ENCODE measurements around the gene CDKN1C.
A peak's percentile ranks its signal among the peaks of the same experiment; 100 is the strongest.

Gene CDKN1C

DNA sequence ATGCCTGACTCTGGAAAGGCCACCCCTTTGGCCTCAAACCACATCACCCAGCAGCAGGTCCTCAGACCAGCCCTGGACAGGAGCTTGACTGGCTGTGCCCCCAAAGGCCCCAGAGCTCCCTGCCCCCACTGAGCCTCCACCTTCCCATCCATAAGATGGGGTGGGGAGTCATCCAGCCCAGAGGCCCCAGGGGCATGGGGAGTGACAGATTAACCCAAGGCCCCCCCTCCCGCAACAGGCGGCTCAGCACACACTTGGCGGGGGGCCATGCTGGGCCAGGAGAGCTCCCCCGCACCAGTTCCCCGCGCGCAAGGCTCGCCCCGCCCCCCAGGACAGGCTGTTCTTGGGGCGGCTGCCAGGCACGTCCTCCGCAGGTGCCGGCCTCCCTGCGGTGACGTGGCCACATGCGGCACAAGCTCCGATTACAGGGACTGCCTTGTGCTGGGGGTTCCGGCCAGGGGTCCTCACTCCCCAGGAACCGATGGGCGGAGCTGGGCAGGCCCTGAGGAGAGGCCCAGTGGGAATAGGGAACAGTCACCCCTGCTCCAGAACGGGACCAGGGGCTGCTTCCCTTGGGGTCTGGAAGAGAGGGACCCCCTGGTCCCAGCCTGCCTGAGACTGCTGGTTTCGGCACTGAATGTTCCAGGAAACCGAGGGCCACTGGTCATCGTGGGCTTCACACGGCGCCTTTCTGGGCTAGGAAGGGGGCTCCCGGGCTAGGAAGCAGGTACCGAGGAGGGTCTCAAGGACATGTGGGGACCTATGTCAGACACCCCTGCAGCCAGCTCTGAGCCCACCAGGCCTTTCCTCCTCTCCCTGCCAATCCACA lies 5.1 kb upstream of the CDKN1C start:
- no peak overlapping the region for H3K4me3 ChIP-seq (ENCODE audit: low read depth, low read length)
- in situ Hi-C loops (cut with HindIII; ENCODE audit: low pct_ligation_motif_present, low sequenced_read_pairs), result no loop called here
- H3K27me3 ChIP-seq (replicated peaks), result no peaks in the 10 kb centered on the region
- no peak for TF ChIP-seq CTCF (IDR thresholded peaks at IDR 0.05; ENCODE audit: low read depth, low read length, missing control alignments)
- no peak overlapping the region for H3K27ac ChIP-seq
- no peaks in the 10 kb centered on the region for H3K36me3 ChIP-seq (replicated peaks)
- no peak for DNase-seq

DNA sequence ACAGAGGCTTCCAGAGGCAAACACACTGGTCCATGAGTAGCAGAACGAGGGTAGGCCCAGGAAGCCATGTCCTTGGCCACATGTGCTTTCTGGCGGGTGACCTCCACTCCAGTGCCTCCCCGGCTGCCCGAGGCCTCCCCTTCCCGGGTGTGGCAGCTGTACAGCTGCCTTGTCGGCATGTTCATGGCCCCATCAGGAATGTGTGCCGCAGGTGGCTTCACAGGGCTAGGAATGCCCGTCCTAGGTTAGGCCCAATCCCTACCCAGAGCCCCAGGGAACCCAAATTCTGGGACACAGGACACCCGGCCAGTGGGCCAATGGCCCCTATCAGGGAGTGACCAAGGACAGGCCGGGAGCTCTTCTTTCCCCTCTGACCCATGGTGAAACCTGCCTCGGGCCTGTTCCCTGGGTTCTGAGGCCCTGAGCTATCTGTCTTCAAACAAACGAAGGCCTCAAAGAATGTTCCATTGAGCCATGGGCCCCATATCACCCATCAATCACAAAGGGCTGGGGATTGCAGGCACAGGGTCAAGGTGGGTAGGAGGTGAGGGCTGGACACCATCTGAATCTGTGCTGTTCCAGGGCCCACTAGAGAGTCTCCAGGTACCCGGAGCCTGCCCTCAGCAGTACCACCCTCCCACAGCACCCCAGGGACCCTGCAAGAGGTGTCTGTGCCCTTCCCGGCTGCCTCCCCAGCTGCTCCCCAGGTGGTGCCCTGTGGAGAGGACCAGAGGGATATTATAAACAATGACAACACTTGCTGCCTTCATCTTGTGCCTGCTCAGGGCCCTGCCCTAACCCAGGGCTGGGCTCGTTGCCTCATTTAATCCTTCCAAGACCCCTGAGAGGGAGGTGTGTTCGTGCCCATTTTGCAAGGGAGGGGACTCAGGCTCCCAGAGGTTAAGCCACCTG lies 4.0 kb upstream of the CDKN1C start:
- Histone ChIP-seq H3K4me3 (ENCODE audit: low read depth, low read length) (no peak overlapping the region), H3K27me3 (replicated peaks) (no peaks in the 10 kb centered on the region), H3K27ac (no peak overlapping the region), H3K36me3 (replicated peaks) (no peaks in the 10 kb centered on the region)
- no peak for TF ChIP-seq CTCF (IDR thresholded peaks at IDR 0.05; ENCODE audit: low read depth, low read length, missing control alignments)
- in situ Hi-C loops (cut with HindIII; ENCODE audit: low pct_ligation_motif_present, low sequenced_read_pairs), result no loop called here
- DNase-seq, result no peak

DNA sequence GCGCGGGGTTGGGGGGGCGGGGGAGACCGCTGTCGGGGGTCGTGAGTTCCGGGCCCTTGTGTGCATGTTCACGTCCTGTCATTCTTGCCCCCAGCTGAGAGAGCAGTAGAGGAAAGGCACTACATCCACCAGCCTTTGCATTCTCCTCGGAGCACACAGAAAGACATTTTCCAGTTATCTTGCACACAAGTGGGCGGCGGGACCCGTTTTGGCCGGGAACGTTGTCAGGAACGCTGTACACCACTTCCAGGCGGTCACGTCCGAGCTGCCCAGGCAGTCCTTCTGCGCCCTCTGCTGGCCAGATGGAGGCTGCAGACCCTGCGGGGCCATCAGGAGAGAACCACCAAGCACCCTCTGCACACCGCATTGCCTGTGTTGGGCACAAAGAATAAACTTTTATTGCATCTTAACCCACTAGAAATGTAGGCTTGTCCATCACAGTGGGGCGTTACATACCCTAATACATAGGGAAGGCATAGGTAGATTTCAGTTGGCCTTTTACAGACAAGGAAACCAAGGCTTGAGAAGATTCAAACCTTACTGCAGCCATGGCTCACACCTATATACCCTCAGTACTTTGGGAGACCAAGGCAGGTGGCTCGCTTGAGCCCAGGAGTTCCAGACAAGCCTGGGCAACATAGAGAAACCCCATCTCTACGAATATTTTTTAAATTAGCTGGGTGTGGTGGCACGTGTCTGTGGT lies 2.8 kb upstream of the CDKN1C start:
- H3K27me3 ChIP-seq (replicated peaks), result peaks cover 6% of the 10 kb centered on the region
- peak; percentile 84 for DNase-seq
- no peaks in the 10 kb centered on the region for H3K36me3 ChIP-seq (replicated peaks)
- H3K4me3 ChIP-seq (ENCODE audit: low read depth, low read length), result no peak overlapping the region
- peak; percentile 100 for TF ChIP-seq CTCF (IDR thresholded peaks at IDR 0.05; ENCODE audit: low read depth, low read length, missing control alignments)
- in situ Hi-C loops (cut with HindIII; ENCODE audit: low pct_ligation_motif_present, low sequenced_read_pairs), result no loop called here
- no peak overlapping the region for H3K27ac ChIP-seq

- Histone ChIP-seq H3K4me3 (ENCODE audit: low read depth, low read length) (no peak overlapping the region), H3K27ac (no peak overlapping the region), H3K27me3 (replicated peaks) (peaks cover 6% of the 10 kb centered on the region), H3K36me3 (replicated peaks) (no peaks in the 10 kb centered on the region)
- in situ Hi-C loops (cut with HindIII; ENCODE audit: low pct_ligation_motif_present, low sequenced_read_pairs), result no loop called here
- TF ChIP-seq CTCF (IDR thresholded peaks at IDR 0.05; ENCODE audit: low read depth, low read length, missing control alignments), result no peak
- no peak for DNase-seq
These were observed 2.1 kb upstream of the CDKN1C start for GRCh38 chr11:2887515-2888195.

GRCh38 chr11:2886936-2887335 lies 1.4 kb upstream of the CDKN1C start:
- no peak overlapping the region for H3K4me3 ChIP-seq (ENCODE audit: low read depth, low read length)
- TF ChIP-seq CTCF (IDR thresholded peaks at IDR 0.05; ENCODE audit: low read depth, low read length, missing control alignments), result no peak
- H3K27ac ChIP-seq, result no peak overlapping the region
- no peak for DNase-seq
- in situ Hi-C loops (cut with HindIII; ENCODE audit: low pct_ligation_motif_present, low sequenced_read_pairs), result no loop called here
- peaks cover 6% of the 10 kb centered on the region for H3K27me3 ChIP-seq (replicated peaks)
- H3K36me3 ChIP-seq (replicated peaks), result no peaks in the 10 kb centered on the region

Data from brain microvascular endothelial cell (primary cell).